Liver (tissue), 9 donors: ENCODE results near the gene AJAP1. TPM values are rescaled to one million over a fixed set of nuclear protein-coding genes. Genes with fewer than 3 reads are reported as not detected.
"Not testable (repeated sequence)": the region's sequence is repeated elsewhere in the genome, so short reads cannot be mapped to it uniquely, and the experiment has no call there.

Experiments
- DNase-seq: peaks from one replicate; pipeline ENCODE4 v3.0.0-alpha.2; 2017; ENCODE audit warnings: low spot score
- H3K27ac ChIP-seq, 2 donors: one replicate each; pipeline ENCODE4 v1.7.0; 2013; ENCODE audit warnings: inconsistent platforms in 2 of 2, low read length in 2 of 2, control low read depth in 1 of 2, low read depth in 1 of 2, mild to moderate bottlenecking in 1 of 2
- H3K27me3 ChIP-seq, 4 donors: one replicate each; pipeline versions ENCODE4 v1.6.1 to v1.7.0; 2013; ENCODE audit warnings: low read length in 3 of 4, inconsistent platforms in 1 of 4, mild to moderate bottlenecking in 1 of 4, moderate library complexity in 1 of 4; ENCODE audit not compliant: control insufficient read depth in 4 of 4, insufficient read depth in 4 of 4
- H3K36me3 ChIP-seq, 4 donors: one replicate each; pipeline versions ENCODE4 v1.6.1 to v1.7.0; 2013; ENCODE audit warnings: low read length in 3 of 4, mild to moderate bottlenecking in 3 of 4, low read depth in 1 of 4, moderate library complexity in 1 of 4; ENCODE audit not compliant: control insufficient read depth in 4 of 4, insufficient read depth in 3 of 4
- H3K4me1 ChIP-seq, 4 donors: one replicate each; pipeline versions ENCODE4 v1.6.1 to v1.7.0; 2013; ENCODE audit warnings: low read length in 3 of 4, mild to moderate bottlenecking in 3 of 4, moderate library complexity in 1 of 4; ENCODE audit not compliant: control insufficient read depth in 4 of 4, insufficient read depth in 4 of 4
- H3K4me3 ChIP-seq, 3 donors: one replicate each; pipeline versions ENCODE4 v1.6.1 to v1.7.0; 2013; ENCODE audit warnings: low read length in 3 of 3, control low read depth in 1 of 3, low read depth in 1 of 3, mild to moderate bottlenecking in 1 of 3
- H3K9ac ChIP-seq, 2 donors: one replicate each; pipeline ENCODE4 v1.7.0; 2013; ENCODE audit warnings: low read length in 2 of 2, mild to moderate bottlenecking in 2 of 2, moderate library complexity in 2 of 2, control low read depth in 1 of 2, low read depth in 1 of 2
- H3K9me3 ChIP-seq, 4 donors: one replicate each; pipeline versions ENCODE4 v1.6.1 to v1.7.0; 2013; ENCODE audit warnings: low read length in 3 of 4; ENCODE audit not compliant: control insufficient read depth in 4 of 4
- ATF3 ChIP-seq: IDR thresholded peaks from 2 replicates; pipeline ENCODE4 v1.6.1; 2016; ENCODE audit warnings: antibody characterized with exemption
- CTCF ChIP-seq: fragments of 150-350 bp; IDR thresholded peaks from 2 replicates; pipeline ENCODE4 v1.5.1; 2017; ENCODE audit warnings: improper control_type of control experiment, low read depth, low read length; ENCODE audit not compliant: missing input control
- EGR1 ChIP-seq, 2 donors: IDR thresholded peaks; 2 replicates each; pipeline ENCODE4 v1.6.1; 2016 to 2018; ENCODE audit warnings: antibody characterized with exemption in 2 of 2, low read depth in 2 of 2
- FOXA1 ChIP-seq: IDR thresholded peaks from 2 replicates; pipeline ENCODE4 v1.6.1; 2016; ENCODE audit warnings: antibody characterized with exemption
- FOXA2 ChIP-seq: IDR thresholded peaks from 2 replicates; pipeline ENCODE4 v1.6.1; 2016; ENCODE audit warnings: antibody characterized with exemption
- GABPA ChIP-seq, 2 donors: IDR thresholded peaks in 1 of 2; conservative IDR thresholded peaks in 1 of 2; 2 replicates each; pipeline ENCODE4 v1.6.1; 2016; ENCODE audit warnings: antibody characterized with exemption in 2 of 2, mild to moderate bottlenecking in 1 of 2, moderate library complexity in 1 of 2
- HNF4A ChIP-seq, 2 donors: conservative IDR thresholded peaks; 2 replicates each; pipeline ENCODE4 v1.6.1; 2016; ENCODE audit warnings: antibody characterized with exemption in 2 of 2, mild to moderate bottlenecking in 2 of 2
- HNF4G ChIP-seq: IDR thresholded peaks from 2 replicates; pipeline ENCODE4 v1.6.1; 2016; ENCODE audit warnings: antibody characterized with exemption
- JUND ChIP-seq, 2 donors: IDR thresholded peaks; 2 replicates each; pipeline ENCODE4 v1.6.1; 2016; ENCODE audit warnings: antibody characterized with exemption in 2 of 2
- MAX ChIP-seq: IDR thresholded peaks from 2 replicates; pipeline ENCODE4 v1.6.1; 2016; ENCODE audit warnings: antibody characterized with exemption
- NR2F2 ChIP-seq: IDR thresholded peaks from 2 replicates; pipeline ENCODE4 v1.6.1; 2016; ENCODE audit warnings: antibody characterized with exemption
- RAD21 ChIP-seq, 2 donors: IDR thresholded peaks; 2 replicates each; pipeline ENCODE4 v1.6.1; 2016; ENCODE audit warnings: antibody characterized with exemption in 2 of 2, mild to moderate bottlenecking in 2 of 2
- REST ChIP-seq: IDR thresholded peaks from 2 replicates; pipeline ENCODE4 v1.6.1; 2016; ENCODE audit warnings: antibody characterized with exemption, mild to moderate bottlenecking
- RXRA ChIP-seq, 2 donors: IDR thresholded peaks; 2 replicates each; pipeline ENCODE4 v1.6.1; 2017 to 2018; ENCODE audit warnings: antibody characterized with exemption in 2 of 2, mild to moderate bottlenecking in 1 of 2
- SP1 ChIP-seq: IDR thresholded peaks from 2 replicates; pipeline ENCODE4 v1.6.1; 2018; ENCODE audit warnings: antibody characterized with exemption, mild to moderate bottlenecking
- TAF1 ChIP-seq: conservative IDR thresholded peaks from 2 replicates; pipeline ENCODE4 v1.6.1; 2016; ENCODE audit warnings: antibody characterized with exemption, mild to moderate bottlenecking
- YY1 ChIP-seq: IDR thresholded peaks from 2 replicates; pipeline ENCODE4 v1.6.1; 2016; ENCODE audit warnings: antibody characterized with exemption, mild to moderate bottlenecking
- ZBTB33 ChIP-seq: IDR thresholded peaks from 2 replicates; pipeline ENCODE4 v1.6.1; 2016; ENCODE audit warnings: antibody characterized with exemption
- WGBS: extraction: QIAGEN DNeasy Blood & Tissue Kit; methylation state at CpG from one replicate; pipeline ENCODE4 v1.1.7; 2013; 5-methylcytosine and 5-hydroxymethylcytosine counted together
- polyA plus RNA-seq, 2 donors: library from polyadenylated mRNA; stranded (reverse) in 1 of 2; unstranded in 1 of 2; fragments of 200-250 nt in 1 of 2; fragments of >200 nt in 1 of 2; fragmentation: Nextera tagmentation in 1 of 2; extraction: Ambion mirVana in 1 of 2; gene quantifications; one replicate each; pipeline versions ENCODE4 v1.2.1 to v1.2.3, GENCODE V29; 2013 to 2015
- total RNA-seq, 2 donors: library from RNA; depleted of rRNA; stranded (reverse); fragments of >200 nt; gene quantifications; one replicate each; pipeline ENCODE4 v1.2.3, GENCODE V29; 2014
- donor health status: healthy.
- donor health status: healthy.
- donor health status: healthy.
- donor health status: healthy.
- donor health status: healthy.

The AJAP1 gene
- total and polyA plus RNA-seq, 4 donors = under 0.01 to 0.21 (median 0.08) TPM; not detected in 1

GRCh38 chr1:4617506-4617905 is 36.9 kb upstream of the AJAP1 start:
- Histone ChIP-seq H3K4me3 (no peak overlapping the region), H3K36me3 (no peaks in the 10 kb centered on the region), H3K9me3 (no peaks in the 10 kb centered on the region), H3K4me1 (no peaks in the 10 kb centered on the region), H3K27ac (no peak overlapping the region), H3K9ac (no peak overlapping the region), H3K27me3 (no peaks in the 10 kb centered on the region)
- TF ChIP-seq RAD21 (IDR thresholded peaks at IDR 0.05) = no peak
- no peak for TF ChIP-seq SP1
- TF ChIP-seq HNF4G = no peak
- TF ChIP-seq TAF1 = no peak
- no peak for TF ChIP-seq GABPA (IDR thresholded peaks at IDR 0.05 in 1 of 2, conservative IDR thresholded peaks at IDR 0.05 in 1 of 2)
- TF ChIP-seq JUND (IDR thresholded peaks at IDR 0.05) = no peak
- no peak for TF ChIP-seq EGR1 (IDR thresholded peaks at IDR 0.05; ENCODE audit: low read depth in 2 of 2)
- TF ChIP-seq MAX = no peak
- TF ChIP-seq ATF3 = no peak
- no peak for TF ChIP-seq YY1
- no peak for TF ChIP-seq HNF4A (conservative IDR thresholded peaks at IDR 0.05)
- no peak for TF ChIP-seq FOXA1
- TF ChIP-seq RXRA (IDR thresholded peaks at IDR 0.05) = no peak
- TF ChIP-seq FOXA2 = no peak
- no peak for TF ChIP-seq NR2F2
- TF ChIP-seq CTCF = no peak
- no peak for TF ChIP-seq REST
- TF ChIP-seq ZBTB33 = no peak
- no peak for DNase-seq
- 95% methylated on average over 6 of the region's 6 CpGs for WGBS

GRCh38 chr1:4618827-4619226 is 35.6 kb upstream of the AJAP1 start:
- H3K27me3 ChIP-seq, DNase-seq, H3K27ac ChIP-seq, H3K36me3 ChIP-seq, H3K9me3 ChIP-seq, H3K4me3 ChIP-seq, H3K9ac ChIP-seq, H3K4me1 ChIP-seq: not testable (repeated sequence)
- 93% methylated on average over 3 of the region's 3 CpGs for WGBS
